ENCODE results near the gene GJB3. TPM values are rescaled to one million over a fixed set of nuclear protein-coding genes. Genes with fewer than 3 reads are reported as not detected.

GJB3 gene
- total RNA-seq, 4 donors from 2014 or later: 0.22 to 0.63 TPM; not detected in 2

DNA sequence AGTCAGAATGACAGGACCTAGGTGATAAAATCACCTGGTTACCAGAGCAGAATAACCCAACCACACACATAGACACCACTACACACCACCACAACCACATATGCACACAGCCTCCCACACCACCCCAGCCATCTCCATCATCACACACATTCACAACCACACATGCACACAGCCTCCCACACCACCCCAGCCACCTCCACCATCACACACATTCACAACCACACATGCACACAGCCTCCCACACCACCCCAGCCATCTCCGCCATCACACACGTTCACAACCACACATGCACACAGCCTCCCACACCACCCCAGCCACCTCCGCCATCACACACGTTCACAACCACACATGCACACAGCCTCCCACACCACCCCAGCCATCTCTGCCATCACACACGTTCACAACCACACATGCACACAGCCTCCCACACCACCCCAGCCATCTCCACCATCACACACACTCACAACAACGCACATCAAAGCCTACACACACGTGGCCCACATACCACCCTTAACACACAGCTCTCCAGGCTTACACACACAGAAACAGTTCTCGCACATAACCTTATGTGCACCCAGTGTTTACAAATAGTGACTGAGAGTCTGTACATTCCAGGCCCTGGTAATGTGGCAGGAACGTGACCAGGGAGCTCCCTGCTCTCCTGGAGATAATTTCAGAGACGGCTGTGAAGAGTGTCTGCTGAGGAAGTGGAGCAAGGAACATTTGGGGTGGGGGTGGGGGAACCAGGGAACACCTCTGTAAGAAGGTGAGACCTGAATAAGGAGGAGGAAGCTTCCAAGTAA, 3.3 kb upstream of the GJB3 start:
- H3K4me3 ChIP-seq: no peak overlapping the region
- H3K27me3 ChIP-seq: peaks cover 0 to 51% of the 10 kb centered on the region in 2 donors
- peaks cover 0 to 14% (median 5%) of the 10 kb centered on the region in 4 donors for H3K4me1 ChIP-seq
- no peaks in the 10 kb centered on the region for H3K9me3 ChIP-seq
- no peak overlapping the region for H3K27ac ChIP-seq
- no peak for TF ChIP-seq POLR2A (IDR thresholded peaks at IDR 0.05)
- TF ChIP-seq, protein P1, sequence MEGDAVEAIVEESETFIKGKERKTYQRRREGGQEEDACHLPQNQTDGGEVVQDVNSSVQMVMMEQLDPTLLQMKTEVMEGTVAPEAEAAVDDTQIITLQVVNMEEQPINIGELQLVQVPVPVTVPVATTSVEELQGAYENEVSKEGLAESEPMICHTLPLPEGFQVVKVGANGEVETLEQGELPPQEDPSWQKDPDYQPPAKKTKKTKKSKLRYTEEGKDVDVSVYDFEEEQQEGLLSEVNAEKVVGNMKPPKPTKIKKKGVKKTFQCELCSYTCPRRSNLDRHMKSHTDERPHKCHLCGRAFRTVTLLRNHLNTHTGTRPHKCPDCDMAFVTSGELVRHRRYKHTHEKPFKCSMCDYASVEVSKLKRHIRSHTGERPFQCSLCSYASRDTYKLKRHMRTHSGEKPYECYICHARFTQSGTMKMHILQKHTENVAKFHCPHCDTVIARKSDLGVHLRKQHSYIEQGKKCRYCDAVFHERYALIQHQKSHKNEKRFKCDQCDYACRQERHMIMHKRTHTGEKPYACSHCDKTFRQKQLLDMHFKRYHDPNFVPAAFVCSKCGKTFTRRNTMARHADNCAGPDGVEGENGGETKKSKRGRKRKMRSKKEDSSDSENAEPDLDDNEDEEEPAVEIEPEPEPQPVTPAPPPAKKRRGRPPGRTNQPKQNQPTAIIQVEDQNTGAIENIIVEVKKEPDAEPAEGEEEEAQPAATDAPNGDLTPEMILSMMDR (IDR thresholded peaks at IDR 0.05): no peak
- TF ChIP-seq EP300 (IDR thresholded peaks at IDR 0.05): no peak
- H3K36me3 ChIP-seq: no peaks in the 10 kb centered on the region
- no peak for DNase-seq (ENCODE audit: low spot score in 2 of 2)
- WGBS, 2 donors: 54 to 58% methylated on average over 10 of the region's 10 CpGs

DNA sequence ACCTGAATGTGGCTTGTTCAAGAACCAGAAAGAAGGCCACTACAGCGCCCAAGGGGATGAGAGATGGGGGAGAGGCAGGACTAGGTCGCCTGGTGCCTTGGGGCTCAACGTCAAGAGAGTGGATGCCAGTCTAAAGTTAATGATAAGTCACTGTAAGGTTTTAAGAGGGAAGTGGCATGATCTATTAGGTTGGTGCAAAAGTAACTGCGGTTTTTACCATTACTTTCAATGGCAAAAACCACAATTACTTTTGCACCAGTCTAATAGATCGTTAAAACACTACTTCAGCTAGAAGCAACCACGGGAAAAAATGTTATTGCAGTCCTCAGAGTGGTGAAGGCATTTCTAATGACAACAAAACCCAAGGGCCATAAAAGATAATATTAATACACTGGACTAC, 2.6 kb upstream of the GJB3 start:
- Histone ChIP-seq H3K9me3 (no peaks in the 10 kb centered on the region), H3K27me3 (peaks cover 0 to 57% of the 10 kb centered on the region in 2 donors), H3K27ac (no peak overlapping the region), H3K36me3 (no peaks in the 10 kb centered on the region), H3K4me3 (no peak overlapping the region), H3K4me1 (peaks cover 0 to 14% (median 5%) of the 10 kb centered on the region in 4 donors)
- 67 to 73% methylated on average over 6 of the region's 6 CpGs for WGBS, 2 donors
- no peak for DNase-seq (ENCODE audit: low spot score in 2 of 2)
- TF ChIP-seq POLR2A (IDR thresholded peaks at IDR 0.05) (no peak), EP300 (IDR thresholded peaks at IDR 0.05) (no peak)
- TF ChIP-seq, protein P1 (IDR thresholded peaks at IDR 0.05): no peak

DNA sequence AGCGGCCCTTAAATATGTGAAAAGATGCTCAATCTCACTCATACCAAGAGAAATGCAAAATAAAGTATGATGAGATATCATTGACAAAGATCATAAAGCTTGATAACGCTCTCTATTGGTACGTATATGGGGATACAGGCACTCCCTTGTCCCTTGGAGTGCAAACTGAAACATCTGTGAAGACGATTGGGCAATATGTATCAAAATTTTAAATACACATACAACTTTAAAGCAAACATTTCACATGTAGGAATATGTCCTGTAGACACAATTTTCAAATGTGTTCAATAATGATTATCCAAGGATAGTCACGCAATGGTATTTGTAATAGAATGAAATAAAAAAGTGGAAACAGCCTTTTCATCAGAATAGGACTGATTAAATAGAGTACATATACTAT, 2.0 kb upstream of the GJB3 start:
- Histone ChIP-seq H3K36me3 (no peaks in the 10 kb centered on the region), H3K4me3 (no peak overlapping the region), H3K9me3 (no peaks in the 10 kb centered on the region), H3K27me3 (peaks cover 0 to 62% of the 10 kb centered on the region in 2 donors), H3K27ac (no peak overlapping the region), H3K4me1 (peaks cover 0 to 14% (median 5%) of the 10 kb centered on the region in 4 donors)
- DNase-seq (ENCODE audit: low spot score in 2 of 2): no peak
- TF ChIP-seq POLR2A (IDR thresholded peaks at IDR 0.05): no peak
- TF ChIP-seq, protein P1 (IDR thresholded peaks at IDR 0.05): no peak
- no peak for TF ChIP-seq EP300 (IDR thresholded peaks at IDR 0.05)
- 81 to 85% methylated on average over 5 of the region's 5 CpGs for WGBS, 2 donors

DNA sequence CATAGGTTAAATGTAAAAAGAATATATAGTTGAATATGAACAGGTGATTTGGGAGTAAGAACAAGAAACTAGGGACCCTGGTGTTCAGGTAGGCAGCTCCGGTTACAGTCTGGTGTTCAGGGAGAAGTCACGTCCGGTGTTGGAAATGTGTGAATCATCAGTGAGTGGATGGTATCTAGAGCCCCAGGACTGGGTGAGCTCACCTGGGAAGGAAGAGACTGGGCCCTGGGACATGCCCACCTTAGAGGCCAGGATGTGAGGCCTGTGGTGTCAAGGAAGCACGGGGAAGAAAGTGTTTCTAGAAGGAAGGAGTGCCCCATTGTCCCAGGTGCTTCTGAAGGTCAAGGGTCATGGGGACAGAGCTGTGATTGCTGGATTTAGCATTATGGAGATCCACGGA, 1.5 kb upstream of the GJB3 start:
- Histone ChIP-seq H3K36me3 (no peaks in the 10 kb centered on the region), H3K4me1 (peaks cover 0 to 14% (median 5%) of the 10 kb centered on the region in 4 donors), H3K27ac (no peak overlapping the region), H3K27me3 (peaks cover 0 to 62% of the 10 kb centered on the region in 2 donors), H3K9me3 (no peaks in the 10 kb centered on the region), H3K4me3 (no peak overlapping the region)
- 76 to 77% methylated on average over 5 of the region's 5 CpGs for WGBS, 2 donors
- TF ChIP-seq, protein P1 (IDR thresholded peaks at IDR 0.05): no peak
- no peak for TF ChIP-seq POLR2A (IDR thresholded peaks at IDR 0.05)
- no peak for TF ChIP-seq EP300 (IDR thresholded peaks at IDR 0.05)
- no peak for DNase-seq (ENCODE audit: low spot score in 2 of 2)

DNA sequence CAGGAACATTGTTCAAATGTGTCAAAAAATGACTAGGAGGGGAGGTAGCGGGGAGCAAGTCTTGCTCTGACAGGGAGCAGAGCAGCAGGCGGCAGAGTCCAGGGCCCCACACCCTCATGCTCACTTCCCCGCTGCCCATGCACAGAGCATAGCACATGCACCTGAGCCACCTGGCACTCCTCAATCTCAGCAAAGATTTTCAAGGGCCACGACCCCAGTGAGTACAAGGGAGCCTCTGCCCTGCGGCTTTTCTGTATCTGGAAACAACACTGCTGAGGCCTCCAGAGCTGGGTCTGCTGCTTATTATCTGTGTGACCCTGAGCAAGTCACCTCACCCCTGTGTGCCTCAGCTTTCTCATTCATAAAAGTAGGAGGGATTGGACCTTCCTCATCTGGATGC, 1.1 kb upstream of the GJB3 start:
- peaks cover 0 to 14% (median 5%) of the 10 kb centered on the region in 4 donors for H3K4me1 ChIP-seq
- DNase-seq (ENCODE audit: low spot score in 2 of 2): no peak
- no peaks in the 10 kb centered on the region for H3K36me3 ChIP-seq
- no peak for TF ChIP-seq POLR2A (IDR thresholded peaks at IDR 0.05)
- TF ChIP-seq, protein P1 (IDR thresholded peaks at IDR 0.05): no peak
- no peak overlapping the region for H3K27ac ChIP-seq
- H3K9me3 ChIP-seq: no peaks in the 10 kb centered on the region
- 77 to 85% methylated on average over 5 of the region's 5 CpGs for WGBS, 2 donors
- peaks cover 0 to 62% of the 10 kb centered on the region in 2 donors for H3K27me3 ChIP-seq
- no peak overlapping the region for H3K4me3 ChIP-seq
